NOMO-1 treated with dmso at 0.1 percent for 144 hours (cell line): ENCODE results near the gene TXNDC16.

ENCODE experiments used
- DNase-seq: peaks from one replicate; lab custom pipeline; 2025; ENCODE audit not compliant: unreplicated experiment; lab: John Stamatoyannopoulos, UW

Gene TXNDC16

DNA sequence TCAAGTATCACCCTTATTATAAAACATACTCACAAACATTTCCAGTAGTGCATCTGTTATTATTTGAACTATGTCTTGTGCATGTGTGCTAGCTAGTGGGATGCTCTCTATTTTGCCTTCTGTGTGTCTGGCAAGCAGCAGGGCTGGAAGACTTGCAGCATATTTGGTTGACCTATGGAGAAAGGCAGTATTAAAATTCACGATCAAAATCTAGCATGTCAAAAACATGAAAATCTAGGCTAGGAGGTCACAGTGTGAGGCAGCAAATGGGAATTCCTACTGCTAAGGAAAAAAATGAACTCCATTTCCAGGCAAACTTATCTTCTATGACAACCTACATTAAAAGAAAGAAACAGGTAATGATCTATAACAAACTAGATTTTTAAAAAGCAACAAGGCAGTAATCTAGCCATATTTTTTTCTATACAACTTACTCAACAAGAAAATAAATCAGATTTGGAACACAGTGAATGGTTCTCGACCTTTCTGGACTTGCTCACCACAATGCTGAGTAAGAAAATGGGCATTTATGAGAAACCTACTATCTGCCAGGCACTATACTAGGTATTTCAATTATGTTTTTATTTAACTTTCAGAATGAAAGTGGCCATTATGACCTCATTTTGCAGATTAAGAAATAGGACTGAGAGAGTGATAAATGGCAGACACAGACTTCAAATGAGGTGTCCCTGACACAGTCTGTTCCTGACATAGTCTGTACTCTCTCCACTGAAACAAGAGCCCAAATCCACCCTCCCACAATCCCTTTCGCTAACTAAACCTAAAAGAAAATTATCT is 96.8 kb downstream of the TXNDC16 start:
- DNase-seq: no peak

DNA sequence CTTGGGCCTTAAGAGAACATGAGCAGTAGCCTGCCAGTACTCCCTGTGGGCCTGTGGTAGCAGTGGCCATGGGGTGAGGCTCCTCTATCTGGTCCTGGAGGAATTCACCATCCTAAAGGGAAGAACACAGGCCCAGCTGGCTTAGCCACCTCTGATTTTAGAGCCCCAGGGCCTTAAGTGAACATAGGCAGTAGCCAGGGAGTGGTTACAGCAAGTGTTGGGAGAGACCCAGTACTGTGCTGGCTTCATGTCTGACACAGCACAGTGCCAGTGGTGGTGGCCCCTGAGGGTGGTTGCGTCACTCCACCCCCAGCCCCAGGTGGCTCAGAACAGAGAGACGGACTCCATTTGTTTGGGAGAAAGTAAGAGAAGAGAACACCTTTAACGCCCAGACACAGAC is 105.1 kb downstream of the TXNDC16 start:
- no peak for DNase-seq

GRCh38 chr14:52446355-52446754 is 106.0 kb downstream of the TXNDC16 start:
- no peak for DNase-seq

GRCh38 chr14:52443506-52443905 is 108.8 kb downstream of the TXNDC16 start:
- no peak for DNase-seq

- no peak for DNase-seq
Measured at GRCh38 chr14:52442602-52443001, 109.7 kb downstream of the TXNDC16 start.

DNA sequence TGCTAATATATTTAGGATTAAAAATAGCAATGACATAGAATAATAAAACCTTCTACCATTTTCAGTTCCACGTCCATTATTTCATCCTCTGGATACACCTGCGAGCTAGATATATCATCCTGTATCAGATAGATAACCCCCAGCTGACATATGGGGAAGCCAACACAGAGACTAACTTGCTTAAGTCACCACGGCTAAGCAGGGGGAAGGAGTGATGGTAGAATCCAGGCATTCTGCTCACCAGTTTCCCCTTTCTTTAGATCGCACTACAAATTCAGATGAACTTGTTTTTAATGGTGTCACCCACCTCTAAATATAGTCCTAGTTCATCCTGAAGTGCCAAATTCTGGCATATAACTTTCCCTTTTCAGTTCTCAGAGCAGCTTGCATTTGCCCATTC is 110.1 kb downstream of the TXNDC16 start:
- DNase-seq: no peak

GRCh38 chr14:52439476-52439875 is 112.8 kb downstream of the TXNDC16 start:
- DNase-seq: no peak

DNA sequence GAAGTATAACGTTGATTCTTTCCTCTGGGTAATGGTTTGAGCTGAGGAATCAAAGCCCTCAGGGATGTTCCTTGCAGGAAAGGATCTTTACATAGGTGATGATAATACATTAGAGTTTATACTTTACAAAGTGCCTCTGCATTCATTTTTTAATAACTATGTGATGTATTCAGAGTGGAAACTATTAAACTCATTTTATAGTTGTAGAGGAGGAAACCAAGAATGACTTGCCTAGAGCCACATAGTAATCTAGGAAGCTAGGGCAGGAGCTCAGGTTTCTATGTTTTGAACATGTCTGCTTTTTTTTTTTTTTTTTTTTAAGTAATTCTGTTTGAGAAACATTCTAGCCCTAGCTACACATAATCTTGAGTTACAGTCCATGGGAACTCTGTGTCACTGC is 117.3 kb downstream of the TXNDC16 start:
- no peak for DNase-seq

GRCh38 chr14:52430474-52430873 is 121.8 kb downstream of the TXNDC16 start:
- DNase-seq: no peak

DNA sequence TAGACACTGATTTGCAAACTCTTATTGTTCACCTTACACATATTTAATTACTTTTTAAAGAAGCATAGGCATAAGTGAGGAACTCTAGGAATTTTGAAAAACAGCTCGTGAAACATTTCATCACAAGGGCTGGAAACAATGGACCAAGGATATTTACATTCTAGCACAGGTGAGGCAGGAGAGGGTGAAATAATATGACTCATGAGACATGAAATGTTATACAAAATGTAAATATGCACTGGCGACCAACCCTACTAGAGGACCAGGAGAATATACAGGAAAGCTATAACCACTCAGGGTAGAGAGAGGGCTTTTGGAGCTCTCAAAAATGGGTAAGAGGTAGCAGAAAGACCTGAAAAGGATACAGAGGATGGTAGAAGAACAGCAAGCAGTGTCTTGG is 122.9 kb downstream of the TXNDC16 start:
- no peak for DNase-seq

DNA sequence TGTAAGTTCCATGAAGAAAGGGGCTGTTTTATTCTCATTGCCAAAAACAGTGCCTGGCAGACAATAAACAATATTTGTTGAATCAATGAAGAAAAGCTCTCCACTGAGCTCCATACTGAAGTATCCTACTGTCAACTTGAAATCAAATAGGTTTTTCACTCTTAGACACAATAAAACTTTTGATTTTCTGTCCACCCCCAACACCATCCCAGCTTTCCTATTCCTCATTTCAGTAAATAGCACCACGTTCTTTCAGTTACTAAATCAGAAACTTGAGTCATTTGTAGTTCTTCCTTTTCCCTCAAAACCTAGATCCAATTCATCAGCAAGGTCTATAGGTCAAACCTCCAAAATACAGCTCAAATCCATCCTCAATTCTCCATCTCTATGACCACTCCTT is 124.8 kb downstream of the TXNDC16 start:
- DNase-seq: no peak

DNA sequence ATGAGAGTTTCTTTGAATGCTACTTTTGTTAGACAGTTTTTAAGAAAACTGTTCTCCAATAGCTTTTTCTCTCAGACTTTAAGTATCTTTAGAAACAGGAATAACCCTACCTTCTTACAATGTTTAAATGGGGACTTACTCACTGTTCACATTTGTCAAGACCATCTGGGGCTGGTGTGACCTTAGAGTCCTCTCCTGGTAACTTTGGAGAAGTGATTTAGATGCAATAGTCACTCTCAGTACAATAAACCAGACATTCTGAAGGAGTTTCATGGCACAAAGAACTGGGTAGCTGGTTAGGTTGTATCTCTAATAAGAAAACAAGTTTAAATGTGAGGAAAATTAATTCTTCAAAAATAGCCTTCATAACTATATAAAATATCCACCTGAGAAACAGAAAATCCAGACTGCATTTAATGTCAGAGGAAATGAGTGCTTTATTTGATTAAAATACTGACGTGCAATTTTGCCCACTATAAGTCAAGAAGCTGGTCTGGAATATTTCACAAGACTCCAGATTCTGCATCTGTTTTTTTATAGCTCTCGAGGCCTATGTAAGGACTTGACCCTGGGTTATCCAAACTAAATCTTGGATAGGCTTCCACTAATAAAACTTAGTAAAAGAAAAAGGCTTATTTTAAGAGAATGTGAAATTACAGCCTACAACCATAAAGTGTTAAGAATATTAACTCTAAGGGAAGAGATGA is 129.5 kb downstream of the TXNDC16 start:
- no peak for DNase-seq

DNA sequence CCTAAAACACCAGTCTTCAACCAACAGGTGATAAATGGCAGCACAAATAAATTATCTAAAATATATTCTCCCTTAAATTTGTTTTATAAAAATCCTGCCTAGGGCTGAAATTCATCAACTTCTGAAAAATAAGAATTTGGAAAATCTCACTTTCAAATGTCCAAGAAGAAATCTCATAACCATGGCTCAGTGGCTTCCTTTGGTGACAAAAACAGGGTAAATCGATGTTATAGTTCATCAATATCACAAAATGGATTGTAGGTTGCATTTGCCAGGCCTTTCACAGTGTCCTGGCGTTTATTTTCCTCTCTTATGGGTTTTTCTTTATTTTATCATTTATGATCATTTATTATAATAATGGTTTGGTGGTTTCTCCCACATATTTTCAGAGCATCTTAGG is 135.2 kb downstream of the TXNDC16 start:
- no peak for DNase-seq

- no peak for DNase-seq
Measured at GRCh38 chr14:52413729-52414408, 138.4 kb downstream of the TXNDC16 start.

DNA sequence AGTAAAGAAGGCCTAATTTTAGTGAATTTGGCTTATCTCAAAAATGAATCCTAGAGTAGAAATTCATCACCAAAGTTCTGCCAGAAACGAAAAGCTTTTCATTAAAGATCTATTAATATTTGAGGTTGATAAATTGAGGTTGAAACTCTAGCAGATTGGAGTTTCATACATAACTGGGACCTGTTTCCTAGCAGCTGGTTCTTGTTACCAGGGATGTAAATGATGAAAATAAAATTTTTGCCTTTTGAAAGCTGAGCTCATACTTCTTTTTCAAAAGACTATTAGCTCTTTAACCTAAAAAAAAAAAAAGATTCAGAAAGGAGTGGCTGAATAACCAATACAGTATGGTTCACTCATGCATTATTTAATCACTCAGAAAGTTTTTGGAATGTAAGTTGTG is 139.9 kb downstream of the TXNDC16 start:
- DNase-seq: no peak

- DNase-seq: no peak
Measured at GRCh38 chr14:52405314-52405713, 147.0 kb downstream of the TXNDC16 start.

DNA sequence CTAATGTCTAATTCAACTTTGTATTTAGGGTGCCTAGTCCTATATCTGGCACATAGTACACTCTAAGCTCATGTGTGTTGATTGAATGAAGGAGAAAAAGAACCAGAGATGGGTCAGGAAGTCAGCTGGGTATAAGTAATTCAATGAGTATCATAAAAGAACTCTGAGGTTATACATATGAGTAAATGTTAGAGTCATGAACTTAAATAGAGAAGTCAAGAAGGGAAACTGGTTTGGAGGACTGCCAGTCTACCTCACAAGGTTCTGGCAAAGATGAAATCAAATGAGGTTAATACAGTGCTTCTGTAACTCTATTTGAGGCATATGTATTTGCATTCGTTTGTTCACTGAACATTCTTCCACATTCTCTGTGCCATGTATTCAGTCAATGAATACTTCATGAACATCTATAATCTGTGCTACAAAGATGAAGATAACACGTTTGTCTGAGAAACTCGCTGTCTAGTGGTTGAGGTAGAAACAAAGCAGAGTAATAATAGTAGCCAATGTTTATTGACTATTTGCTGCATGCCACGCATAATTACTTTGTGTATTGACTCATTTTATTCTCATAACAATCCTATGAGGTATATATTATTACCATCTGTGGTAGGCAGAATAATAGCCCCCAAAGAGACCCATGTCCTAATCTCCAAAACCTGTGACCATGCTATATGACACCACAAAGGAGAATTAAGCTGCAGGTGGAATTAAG is 149.3 kb downstream of the TXNDC16 start:
- peak; percentile 8 for DNase-seq

DNA sequence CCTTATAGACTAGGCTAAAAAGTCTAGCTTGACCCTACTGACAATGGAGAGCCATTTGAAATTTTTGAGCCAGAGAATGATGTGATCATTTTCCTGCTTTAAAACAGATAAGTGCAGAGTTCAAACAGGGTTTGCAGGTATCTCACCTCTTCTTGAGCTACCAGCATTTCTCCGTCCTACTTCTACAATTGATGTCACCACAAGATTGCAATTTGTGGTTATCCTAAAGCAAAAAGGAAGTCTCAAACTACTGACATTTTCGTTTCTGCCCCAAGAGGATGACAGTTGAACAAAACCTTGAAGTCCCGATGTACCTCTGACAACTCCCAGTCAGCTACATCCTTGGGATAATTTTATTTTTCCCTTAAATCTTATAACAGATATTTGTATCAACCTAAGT is 151.5 kb downstream of the TXNDC16 start:
- DNase-seq: peak; percentile 39

DNA sequence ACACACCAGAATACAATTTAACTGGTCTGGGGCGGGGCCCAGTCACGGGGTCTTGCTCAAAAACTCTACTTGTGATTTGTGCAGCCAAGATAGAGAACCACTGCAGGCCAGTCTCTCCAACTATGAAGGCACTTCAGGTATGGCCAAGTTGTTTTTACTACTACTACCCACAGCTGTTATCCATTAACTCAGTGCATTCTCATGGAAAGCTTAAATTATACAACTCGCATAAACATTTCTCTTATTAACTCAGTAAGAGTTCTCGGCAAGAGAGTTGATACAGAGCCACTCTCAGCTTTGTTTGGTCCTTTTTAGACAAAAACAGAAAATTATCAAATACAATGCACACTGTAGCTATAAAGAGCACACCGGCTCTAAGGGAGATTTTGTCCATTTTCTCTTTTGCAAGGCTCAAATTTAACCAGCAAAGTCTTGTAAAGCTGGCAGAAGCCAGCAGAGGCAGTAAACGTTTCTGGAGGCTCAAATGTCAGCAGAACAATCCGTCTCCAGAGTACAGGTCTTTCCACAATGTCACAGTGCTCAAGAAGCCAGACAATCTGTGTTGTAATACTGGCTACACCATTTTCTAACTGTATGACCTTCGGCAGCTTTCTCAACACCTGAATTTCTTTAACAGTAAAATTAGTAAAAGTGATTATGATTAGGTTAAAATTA is 152.2 kb downstream of the TXNDC16 start:
- DNase-seq: peak; percentile 32

GRCh38 chr14:52399104-52399503 is 153.2 kb downstream of the TXNDC16 start:
- no peak for DNase-seq

GRCh38 chr14:52397844-52398243 is 154.5 kb downstream of the TXNDC16 start:
- no peak for DNase-seq
